ENCODE data around the gene ADGRL2.

Gene ADGRL2

DNA sequence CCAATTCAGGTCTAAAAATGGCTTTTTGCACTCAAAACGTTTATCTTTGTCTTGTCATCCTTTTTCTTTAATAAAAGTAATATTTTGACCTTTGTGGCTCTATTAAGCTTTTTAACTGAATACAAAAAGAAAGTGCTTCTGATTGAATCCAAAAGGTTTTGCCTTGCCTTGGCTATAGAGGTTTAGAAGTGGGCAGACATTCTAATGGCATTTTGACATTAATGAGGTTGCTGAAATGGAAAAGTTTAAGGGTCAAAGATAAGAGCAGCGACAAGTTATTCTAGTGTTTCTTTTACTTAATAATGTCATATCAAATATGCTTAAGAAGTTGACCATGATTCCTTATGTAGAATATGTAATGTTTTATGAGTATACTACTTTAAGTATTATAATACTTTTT, 120.2 kb downstream of the ADGRL2 start:
- DNase-seq, result no peak

DNA sequence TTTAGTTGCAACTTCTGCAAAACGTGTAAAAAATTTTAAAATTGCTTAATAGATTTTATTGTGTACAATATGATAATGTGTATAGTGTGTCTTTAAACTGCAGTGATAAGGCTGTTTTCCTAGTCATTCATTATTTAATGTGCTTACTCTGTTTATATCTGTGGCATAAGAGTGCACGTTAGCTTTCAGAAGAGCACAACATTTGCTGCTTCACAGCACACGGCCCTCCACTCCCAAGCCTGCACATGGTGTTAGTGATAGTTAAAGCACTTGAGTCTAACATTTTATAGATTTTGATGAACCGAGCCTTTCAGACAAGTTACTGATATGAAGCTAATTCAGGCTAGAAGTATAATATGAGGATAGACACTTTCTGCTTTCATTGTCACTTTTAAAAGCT, 120.6 kb downstream of the ADGRL2 start:
- no peak for DNase-seq

DNA sequence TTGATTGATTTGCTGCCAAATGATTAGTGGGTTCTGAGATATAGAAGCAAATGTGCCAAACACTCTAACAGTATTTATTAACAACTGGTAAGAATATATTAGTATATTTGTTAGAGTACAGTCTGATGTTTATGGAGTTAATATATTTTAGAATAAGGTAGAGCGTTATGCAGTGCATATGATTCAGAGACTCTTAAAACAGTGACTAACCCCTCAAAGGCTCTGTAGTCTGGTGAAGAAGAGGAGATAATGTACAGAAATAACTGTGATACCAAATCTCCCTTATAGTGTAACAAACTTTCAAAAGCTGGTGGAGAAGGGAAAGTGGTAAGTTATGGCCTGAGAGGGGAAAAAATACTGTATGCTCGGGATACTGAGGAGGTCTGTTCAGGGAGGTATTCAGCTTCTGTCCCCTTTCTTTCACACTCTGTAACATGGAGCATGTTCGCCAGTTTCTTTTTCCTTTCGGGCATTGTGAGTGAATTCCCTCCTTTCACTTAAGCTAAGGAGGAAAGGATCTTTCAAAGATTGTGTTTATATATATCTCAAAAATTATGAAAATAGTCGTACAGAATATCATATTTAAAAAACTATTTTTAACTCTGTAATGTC, 121.2 kb downstream of the ADGRL2 start:
- no peak for DNase-seq

DNA sequence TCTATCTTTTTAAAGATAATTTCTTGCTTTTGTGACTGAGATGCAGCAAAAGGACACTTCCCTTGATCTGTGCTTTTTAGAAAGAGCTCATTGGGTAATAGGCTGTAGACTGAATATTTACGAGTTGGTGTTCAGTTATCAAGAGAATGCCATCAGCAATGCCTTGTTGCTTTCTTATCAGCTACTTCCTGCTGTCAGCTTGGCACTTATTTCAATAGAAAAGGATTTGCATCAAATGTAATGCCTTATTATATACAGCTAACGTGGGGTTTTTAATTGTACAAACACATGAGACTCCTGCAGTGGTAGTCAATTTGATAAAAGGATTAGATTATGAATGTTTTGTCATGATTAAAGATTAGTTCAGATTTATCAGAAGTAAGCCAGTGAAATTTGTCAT, 122.2 kb downstream of the ADGRL2 start:
- no peak for DNase-seq

DNA sequence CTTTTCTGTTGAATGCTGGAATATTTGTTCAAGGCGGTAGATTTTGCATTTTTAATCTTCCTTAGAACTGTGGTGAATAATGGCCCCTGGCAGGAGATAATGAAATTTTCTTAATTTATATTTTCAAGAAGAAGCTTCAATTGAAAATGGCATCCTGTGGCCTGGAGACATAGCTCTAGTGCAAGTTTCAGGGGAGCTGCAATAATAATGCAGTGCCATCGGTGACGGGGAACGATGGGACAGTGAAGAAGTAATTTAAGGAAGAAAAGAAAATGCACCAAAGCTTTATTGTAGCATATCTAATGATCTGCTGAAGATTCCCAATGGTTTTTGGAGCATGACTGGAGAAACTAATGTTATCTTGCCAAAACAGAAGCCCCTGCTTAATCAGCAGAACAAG, 128.4 kb downstream of the ADGRL2 start:
- DNase-seq, result no peak

DNA sequence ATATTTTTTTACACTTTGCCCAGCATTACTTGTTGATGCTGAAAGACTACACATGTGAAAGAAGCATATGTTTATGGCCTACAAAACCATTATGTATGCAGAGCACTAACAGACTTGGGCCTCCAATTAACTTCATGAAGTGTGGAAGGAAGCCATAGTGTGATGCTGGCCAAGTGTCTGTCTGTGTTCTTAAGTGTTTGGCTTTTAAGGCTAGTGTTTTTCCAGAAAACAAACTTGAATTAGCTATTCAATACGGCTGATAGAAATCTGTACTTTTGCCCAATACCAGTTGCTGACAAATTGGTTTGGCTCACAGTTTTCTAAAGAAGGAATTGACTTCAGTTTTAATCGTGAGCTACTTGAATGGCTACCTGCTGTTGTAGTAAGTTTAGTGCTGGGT, 136.1 kb downstream of the ADGRL2 start:
- DNase-seq, result no peak

DNA sequence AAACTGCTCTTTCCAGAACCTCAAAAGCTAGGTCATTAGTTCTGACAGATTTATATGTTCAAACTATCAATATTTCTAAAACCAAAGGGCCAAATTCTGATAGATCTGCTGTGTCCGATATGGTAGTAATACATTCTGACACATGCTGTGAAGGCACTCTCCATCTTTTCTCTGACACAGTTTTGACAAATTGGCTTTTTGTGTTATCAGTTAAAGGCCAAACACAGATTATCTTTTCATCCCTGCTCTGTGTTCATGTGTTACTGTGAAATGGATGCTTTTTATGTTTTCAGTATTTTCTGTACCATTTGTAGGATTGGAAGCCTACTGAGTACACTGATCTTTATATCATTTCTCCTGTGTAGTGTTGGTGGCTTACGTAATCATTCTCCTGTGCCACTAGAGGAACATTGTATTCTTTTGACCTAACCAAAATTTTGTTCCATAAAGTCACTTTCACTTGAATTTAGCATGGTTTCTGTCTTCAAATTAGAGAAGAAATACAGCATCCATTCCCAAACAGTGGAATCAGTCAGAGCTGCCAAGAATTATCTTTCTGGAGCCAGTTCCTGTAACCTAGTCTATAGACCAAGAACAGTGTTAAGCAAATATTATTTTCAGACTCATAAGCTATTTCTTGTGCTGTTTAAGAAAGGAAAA, 137.2 kb downstream of the ADGRL2 start:
- no peak for DNase-seq

DNA sequence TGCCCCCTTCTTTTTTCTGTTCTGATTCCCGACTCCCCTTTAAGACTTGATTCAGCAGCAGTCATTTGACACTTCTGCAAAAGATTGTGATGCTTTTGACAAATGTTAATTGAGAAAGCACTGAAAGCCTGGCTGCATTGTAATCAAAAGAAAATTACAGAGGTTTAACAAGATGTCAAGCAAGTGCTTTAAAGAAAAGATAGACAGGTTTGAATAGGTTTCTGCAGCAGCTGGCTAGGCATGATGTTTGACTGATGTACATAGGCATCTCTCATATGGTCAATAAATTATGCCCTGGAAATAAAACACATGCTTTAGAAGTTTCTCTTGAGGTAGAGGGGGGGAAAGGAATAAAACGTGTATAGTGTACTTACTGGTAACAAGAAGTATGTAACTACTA, 147.8 kb downstream of the ADGRL2 start:
- no peak for DNase-seq

DNA sequence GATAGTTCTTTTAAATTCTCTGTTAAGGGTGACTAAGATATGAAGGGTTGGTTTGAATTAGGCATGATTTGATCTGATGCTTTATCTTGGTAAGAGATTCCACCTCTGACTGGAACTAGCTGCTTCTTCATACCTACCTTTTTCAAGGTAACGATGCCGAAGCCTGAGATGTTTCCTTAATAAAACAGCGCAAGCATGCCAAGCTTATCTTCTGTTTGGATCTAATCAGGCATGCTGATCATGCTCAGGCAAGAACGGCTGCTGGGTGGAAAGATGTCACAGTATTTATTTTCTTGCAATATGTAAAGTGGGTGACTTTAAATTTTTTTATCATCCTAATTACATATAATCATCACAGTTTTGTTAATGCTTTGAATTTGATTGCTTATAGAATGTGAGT, 148.7 kb downstream of the ADGRL2 start:
- no peak for DNase-seq

DNA sequence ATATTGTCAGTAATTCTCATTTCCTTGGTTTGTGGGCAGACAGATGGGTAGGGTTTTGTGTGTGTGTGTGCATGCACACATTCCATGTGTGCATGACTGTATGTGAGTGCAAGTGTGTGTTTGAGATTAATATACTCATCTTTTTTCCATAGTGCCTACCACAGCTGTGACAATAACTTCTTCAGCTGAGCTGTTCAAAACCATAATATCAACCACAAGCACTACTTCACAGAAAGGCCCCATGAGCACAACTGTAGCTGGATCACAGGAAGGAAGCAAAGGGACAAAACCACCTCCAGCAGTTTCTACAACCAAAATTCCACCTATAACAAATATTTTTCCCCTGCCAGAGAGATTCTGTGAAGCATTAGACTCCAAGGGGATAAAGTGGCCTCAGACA, 149.3 kb downstream of the ADGRL2 start:
- DNase-seq, result no peak

DNA sequence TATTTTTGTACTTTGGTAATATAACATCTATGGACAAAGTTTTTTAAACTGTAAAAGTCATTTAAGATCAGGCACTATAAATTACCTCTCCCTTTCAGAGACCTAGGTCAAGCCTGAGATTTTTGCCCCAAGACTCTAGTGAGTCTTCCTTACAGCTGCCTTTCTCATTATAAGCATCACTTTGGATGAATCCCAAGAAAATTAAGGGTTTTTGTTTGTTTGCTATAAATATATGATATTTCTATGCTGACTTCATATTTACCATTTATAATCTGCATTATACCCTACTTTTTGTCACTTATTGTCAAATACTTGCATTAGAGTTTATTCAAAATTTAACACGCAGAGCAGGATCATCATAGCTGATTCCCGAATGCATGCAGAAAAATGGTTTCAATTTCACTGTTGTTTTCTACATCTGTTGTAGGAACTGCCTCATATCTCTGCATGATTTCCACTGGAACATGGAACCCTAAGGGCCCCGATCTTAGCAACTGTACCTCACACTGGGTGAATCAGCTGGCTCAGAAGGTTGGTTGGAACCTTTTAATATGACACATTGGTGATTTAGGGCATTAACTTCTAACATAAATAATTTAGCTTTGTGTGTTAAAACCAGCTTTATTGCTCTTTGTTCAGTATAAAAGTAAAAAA, 150.0 kb downstream of the ADGRL2 start:
- DNase-seq, result no peak

DNA sequence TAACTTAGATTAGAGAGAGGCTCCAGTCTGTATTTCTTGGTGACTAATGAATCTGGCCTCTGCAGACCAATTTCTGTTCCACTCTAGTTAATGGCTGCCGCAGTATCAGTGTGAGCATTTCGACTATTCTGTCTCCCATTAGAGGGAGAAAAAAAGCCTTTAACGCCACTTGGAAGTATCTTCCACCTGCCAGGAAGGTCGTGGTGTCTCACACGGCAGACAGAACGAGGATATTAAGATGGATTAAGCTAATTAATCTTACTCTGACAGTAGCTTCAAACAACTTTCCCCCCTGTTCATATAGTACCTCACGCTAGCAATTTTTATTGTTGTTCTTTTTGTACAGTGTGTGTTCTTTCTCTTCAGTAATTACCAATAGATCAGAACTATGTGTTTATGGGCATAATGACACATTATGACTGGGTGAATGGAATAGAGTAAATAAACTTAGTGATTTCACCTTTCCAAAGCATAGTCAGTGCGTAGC, 153.8 kb downstream of the ADGRL2 start:
- no peak for DNase-seq

DNA sequence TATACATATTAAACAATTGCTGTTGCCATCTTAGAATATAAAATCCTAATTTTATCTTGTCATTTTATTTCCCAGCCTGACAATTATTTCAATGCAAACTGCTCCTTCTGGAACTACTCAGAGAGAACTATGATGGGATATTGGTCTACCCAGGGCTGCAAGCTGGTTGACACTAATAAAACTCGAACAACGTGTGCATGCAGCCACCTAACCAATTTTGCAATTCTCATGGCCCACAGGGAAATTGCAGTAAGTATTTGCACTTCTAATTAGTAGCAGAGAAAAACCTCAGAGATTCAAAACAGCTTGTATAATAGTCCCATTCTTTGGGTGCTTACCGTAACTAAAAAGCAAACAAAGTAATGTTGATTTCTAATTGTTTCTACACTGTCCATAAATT, 167.2 kb downstream of the ADGRL2 start:
- no peak for DNase-seq

DNA sequence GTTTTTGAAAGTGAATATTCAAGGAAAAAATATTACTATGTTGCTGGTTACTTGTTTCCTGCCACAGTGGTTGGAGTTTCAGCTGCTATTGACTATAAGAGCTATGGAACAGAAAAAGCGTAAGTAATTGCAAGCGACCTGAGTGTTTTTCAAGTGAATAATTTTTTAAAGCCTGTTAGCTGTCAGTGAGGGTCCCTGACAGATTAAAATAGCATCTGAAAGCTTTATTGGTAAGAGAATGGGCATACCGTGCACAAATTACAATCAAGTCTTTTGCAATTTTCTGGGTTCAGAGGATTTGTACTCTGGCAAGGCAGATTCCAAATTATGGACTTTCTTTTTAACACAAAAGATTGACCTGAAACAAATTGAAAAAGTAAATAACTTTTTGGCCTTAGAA, 169.7 kb downstream of the ADGRL2 start:
- no peak for DNase-seq

DNA sequence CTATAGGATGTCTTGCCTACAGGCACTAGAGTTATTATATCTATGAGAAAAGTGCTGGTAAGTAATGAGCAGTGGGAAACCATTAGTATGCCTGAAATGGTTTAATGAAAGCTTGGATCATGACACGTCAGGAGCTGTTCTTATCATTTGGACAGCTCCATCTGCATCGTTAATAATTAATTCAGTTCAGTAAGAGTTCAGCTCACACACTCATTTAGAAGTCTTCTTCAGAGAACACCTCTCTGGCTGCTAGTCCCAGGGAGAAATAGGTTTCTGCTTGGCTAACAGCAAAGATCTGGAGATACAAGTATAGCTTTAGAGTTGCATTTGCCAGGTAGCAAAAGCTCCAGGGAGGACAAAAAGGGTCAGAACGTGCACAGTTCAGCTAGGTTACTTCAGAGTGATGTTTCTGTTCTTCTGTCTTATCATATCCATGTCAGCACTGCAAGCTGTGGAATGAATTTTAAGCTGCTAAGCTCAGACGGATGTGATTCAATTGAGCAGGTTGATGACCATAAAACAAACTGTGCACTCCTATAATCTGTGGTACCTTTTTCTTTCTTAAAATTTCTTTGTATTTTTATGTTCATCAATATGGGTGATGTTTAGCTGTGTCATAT, 173.6 kb downstream of the ADGRL2 start:
- no peak for DNase-seq

DNA sequence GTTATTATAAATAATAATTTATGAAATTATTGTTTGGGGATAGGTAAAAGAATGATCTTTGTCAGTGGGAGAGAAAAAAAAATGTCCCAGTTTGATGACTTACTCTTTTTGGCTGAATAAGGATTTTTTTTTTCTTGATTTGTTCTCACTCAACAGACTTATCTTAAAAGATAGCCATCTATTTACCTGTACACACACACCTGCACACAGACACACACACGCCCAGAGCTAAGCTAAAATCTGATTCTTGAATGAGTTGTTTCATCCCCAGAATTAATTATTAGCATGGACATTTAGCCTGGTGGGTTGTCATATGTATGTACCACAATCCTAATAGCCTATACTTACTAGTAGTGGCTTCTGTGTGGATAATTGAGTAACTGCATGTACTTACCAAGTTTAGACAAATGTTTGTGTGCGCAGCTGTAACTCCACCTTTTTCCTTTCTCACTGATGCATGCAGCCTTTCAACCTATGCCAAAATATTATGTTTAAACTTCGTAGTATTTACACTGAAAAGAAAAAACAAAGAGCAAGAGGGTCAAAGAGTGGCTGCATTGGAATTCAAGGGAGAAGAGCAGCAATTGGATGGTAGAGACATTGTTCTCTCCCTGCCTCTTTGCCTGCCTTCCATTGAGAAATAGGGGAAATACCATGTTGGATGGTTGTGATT, 174.3 kb downstream of the ADGRL2 start:
- no peak for DNase-seq

DNA sequence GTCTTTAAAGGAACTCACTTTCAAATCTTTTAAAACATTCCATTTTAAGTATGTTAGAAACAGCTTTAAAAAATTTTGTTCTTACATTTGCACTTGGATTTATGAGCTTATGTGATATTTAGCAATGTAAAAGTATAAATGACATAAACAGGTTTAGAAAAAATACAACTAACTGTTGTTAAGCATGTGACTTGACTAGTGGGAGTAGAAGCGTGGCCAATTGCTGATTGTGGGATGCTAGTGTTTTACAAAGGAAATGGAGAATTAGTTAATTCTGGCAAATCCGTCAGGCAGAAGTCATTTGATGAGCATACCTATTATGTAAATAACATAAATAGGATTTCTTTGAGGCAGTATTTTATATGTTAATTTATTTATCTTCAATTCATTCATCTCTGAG, 175.8 kb downstream of the ADGRL2 start:
- no peak for DNase-seq

DNA sequence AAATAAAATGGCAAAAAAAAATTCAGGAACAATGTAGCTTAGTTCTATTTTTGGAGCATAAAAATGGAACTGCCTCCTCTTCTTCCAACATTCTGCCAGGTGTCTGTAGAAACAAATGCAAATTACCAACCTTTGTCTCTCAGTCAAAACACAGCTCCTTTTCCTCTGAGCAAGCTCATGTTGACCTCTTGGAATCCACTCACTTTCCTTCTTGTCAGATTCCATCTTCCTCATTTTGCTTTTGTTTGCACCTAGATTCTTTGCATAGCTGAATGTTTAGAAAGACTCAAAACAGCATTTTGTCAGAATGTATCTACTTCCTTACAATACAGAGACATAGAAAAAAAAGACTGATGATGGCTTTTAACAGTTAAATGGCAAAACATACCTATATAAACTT, 178.2 kb downstream of the ADGRL2 start:
- no peak for DNase-seq

DNA sequence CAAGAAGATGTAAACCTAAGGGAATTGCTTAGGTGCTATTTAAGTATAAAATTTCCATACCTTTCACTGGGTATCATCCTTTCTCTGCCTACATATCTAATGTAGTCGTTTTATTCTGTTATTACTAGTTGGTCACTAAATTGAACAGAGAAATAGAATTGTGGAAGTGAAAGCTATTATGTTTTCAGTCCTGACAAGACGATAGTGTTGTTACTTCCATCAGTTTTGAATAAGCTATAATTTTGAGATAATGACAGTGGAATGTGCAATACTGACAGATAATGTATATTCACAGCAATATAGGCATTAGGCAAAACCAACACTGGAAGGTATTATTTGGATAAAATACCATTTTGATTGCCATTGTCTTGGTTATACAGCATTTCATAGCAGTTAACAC, 181.8 kb downstream of the ADGRL2 start:
- no peak for DNase-seq

DNA sequence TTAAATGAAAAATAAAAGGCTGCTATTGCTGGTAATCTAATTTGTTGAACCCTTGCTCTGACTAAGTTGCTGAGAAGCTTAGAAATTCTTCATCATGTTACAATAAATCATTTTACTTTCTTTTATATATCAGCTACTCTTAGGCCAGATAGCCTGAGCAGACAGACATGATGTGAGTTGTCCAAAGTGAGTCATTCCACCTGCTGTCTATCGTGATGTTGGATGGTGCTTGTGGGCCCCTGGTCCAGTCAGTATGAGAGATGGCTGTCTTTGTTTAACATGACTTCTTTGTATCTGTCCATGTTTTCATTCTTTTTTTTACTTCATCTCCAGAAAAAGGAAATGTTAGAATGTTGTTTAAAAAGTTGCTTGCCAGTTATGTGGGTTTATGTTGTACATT, 188.8 kb downstream of the ADGRL2 start:
- no peak for DNase-seq

DNA sequence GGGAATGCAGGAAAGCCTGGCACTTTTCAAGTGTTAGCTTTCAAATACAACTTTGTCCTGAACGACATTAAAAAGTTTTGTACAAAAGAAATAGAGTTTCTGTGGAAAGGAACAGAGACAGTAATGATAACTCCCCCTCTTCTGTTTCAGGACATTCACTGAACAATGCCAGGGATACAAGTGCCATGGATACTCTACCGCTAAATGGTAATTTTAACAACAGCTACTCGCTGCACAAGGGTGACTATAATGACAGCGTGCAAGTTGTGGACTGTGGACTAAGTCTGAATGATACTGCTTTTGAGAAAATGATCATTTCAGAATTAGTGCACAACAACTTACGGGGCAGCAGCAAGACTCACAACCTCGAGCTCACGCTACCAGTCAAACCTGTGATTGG, 189.5 kb downstream of the ADGRL2 start:
- DNase-seq, result no peak

DNA sequence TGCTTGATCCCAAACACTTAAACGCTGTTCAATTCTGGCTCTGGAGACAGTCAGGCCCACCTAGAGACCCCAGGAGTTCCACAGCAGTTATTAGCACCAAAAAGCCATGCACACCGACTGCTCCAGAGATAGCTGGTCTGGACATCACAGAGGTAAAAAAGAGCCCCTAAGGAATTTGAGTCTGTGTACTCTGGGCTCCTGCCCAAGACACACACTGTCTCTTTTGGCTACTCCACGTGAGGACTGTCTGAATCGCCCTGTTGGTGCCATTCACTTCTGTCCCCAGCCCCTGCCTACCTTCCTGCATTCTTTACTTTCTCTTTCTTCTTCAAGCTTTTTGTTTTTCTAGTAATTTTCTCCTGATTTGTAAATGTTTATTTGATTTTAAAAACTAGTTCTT, 197.4 kb downstream of the ADGRL2 start:
- DNase-seq, result no peak

DNA sequence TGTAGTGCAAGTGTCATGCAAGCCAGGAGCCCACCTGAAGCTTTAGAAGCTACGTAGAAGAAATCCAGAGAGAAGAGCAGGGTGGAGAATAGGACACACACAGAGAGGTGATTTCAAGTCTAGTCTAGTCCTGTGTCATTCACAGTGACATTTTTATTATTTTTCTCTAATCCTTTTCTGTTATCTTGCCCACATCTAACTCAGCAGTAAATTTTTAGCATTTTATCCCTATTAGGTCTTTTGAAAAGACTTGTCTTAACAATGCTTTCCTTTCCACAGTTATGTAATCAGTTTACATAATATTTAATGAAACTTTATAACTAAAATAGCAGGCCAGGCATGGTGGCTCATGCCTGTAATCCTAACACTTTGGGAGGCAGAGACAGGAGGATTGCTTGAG, 198.6 kb downstream of the ADGRL2 start:
- no peak for DNase-seq

DNA sequence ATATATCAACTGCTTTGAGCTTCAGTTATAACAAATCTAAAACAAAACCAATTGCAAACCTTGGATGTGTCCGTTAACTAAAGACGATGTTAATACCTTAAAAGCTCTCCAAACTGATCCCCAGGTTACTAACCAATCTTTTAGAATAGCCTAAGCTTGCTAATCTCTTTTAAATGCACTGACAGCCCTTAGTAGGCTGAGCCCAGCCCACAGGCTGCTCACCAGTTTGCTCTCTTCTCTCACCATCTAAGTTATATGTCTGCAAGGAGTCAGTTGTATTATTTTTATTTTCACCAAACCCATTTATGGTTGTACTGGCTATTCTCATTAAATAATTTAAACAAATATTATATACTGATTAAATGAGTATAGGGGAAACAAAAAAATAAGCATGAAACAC, 199.5 kb downstream of the ADGRL2 start:
- no peak for DNase-seq

Data from hematopoietic multipotent progenitor cell treated with erythropoietin and hydrocortisone succinate and interleukin-3 and kit ligand, for 4 days (in vitro differentiated cells).